ENCODE results near the gene CTDSPL. TPM values are rescaled to one million over a fixed set of nuclear protein-coding genes. Genes with fewer than 3 reads are reported as not detected.
A peak's percentile ranks its signal among the peaks of the same experiment; 100 is the strongest.

CTDSPL gene
- total and polyA plus RNA-seq, 2 experiments from 2014 or later = 29.2 to 33.7 TPM

DNA sequence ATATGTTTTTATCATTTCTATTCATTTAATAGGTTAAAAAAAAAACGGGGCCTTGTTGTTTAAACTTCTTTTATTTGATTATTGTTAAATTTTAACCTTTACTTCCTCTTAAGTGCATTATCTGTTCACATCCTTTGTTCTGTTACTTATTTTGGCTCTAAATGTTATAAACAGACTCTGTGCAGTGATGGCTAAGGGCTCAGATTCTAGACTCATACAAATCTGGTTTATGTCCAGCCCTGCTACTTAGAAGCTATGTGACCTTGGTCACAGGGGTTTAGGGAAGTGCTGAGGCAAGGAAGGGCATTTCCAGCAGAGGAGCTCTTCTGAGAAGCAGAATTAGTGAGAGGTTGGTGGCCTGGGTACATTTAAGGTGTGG lies 73.6 kb downstream of the CTDSPL start:
- H3K4me1 ChIP-seq (ENCODE audit: insufficient read depth) = peaks cover 35% of the 10 kb centered on the region
- peaks cover 74% of the 10 kb centered on the region for H3K79me2 ChIP-seq
- H3K4me2 ChIP-seq = peak overlapping the region; percentile 60
- WGBS (ENCODE audit: low lambda C conversion rate, missing lambda C conversion rate) = 9% methylated on average over 1 of the region's 1 CpG
- peak overlapping the region; percentile 61 for H3K27ac ChIP-seq
- H2AFZ ChIP-seq = no peak overlapping the region
- H3K36me3 ChIP-seq (replicated peaks; ENCODE audit: insufficient read depth, low read depth) = no peaks in the 10 kb centered on the region
- H3K9me2 ChIP-seq (replicated peaks; ENCODE audit: insufficient read depth) = no peaks in the 10 kb centered on the region
- no peaks in the 10 kb centered on the region for H4K20me1 ChIP-seq (ENCODE audit: insufficient read depth, poor library complexity, severe bottlenecking)
- no peak for DNase-seq (ENCODE audit: low spot score)
- no peak overlapping the region for H3K4me3 ChIP-seq
- H3K27me3 ChIP-seq = no peaks in the 10 kb centered on the region
- H3K9me3 ChIP-seq (ENCODE audit: low read depth) = no peaks in the 10 kb centered on the region
- no peak for TF ChIP-seq EZH2 (IDR thresholded peaks at IDR 0.05; ENCODE audit: borderline replicate concordance)
- TF ChIP-seq, protein P1, sequence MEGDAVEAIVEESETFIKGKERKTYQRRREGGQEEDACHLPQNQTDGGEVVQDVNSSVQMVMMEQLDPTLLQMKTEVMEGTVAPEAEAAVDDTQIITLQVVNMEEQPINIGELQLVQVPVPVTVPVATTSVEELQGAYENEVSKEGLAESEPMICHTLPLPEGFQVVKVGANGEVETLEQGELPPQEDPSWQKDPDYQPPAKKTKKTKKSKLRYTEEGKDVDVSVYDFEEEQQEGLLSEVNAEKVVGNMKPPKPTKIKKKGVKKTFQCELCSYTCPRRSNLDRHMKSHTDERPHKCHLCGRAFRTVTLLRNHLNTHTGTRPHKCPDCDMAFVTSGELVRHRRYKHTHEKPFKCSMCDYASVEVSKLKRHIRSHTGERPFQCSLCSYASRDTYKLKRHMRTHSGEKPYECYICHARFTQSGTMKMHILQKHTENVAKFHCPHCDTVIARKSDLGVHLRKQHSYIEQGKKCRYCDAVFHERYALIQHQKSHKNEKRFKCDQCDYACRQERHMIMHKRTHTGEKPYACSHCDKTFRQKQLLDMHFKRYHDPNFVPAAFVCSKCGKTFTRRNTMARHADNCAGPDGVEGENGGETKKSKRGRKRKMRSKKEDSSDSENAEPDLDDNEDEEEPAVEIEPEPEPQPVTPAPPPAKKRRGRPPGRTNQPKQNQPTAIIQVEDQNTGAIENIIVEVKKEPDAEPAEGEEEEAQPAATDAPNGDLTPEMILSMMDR (IDR thresholded peaks at IDR 0.05; ENCODE audit: poor library complexity) = no peak
- TF ChIP-seq EZH2phosphoT487 (IDR thresholded peaks at IDR 0.05; ENCODE audit: low read depth, severe bottlenecking, unreplicated experiment) = no peak

DNA sequence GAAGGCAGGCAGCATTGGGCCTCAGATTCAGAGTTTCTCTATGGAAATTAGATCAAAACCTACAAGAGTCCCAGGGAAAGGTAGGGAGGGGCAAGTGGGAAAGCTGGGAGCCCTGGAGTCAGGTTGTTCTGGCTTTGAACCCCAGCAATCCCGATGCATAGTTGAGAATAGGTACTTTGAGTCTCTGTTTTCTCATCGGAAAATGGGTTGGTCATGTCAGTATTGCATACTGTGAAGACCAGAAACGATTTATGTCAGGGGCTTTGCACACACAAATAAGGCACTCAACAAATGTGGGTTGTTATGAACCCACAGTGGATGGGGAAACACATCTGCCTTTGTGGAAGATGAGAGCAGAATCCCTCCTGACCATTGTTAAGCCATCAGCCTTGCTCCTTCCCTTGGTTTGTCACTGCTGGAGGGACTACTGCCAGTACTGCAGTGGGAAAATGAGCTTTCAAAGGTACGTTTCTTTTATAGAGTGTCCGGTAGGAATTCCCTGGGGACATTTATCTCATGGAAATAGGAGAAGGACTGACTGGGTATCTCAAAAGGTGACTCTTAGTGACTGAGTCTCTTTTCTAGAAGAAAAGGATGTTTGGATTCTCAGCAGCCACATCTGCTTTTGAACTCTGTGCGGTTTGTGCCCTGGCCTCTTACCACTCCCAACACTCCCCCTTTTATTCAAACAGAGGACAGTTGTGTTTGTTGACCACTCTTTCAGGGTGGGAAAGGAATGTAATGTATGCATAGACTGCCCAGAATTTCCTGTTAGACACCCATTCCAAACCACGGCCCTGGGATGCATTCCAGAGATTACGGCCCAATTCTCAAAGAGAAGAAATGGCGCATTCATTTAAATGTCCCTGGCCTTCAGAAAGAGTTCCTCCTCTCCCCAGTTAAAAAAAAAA lies 74.3 kb downstream of the CTDSPL start:
- Histone ChIP-seq H3K27ac (peak overlapping the region; percentile 61), H3K4me2 (peak overlapping the region; percentile 60), H3K79me2 (peaks cover 74% of the 10 kb centered on the region), H4K20me1 (ENCODE audit: insufficient read depth, poor library complexity, severe bottlenecking) (no peaks in the 10 kb centered on the region), H3K27me3 (no peaks in the 10 kb centered on the region), H3K4me1 (ENCODE audit: insufficient read depth) (peaks cover 38% of the 10 kb centered on the region), H3K36me3 (replicated peaks; ENCODE audit: insufficient read depth, low read depth) (no peaks in the 10 kb centered on the region), H3K9me3 (ENCODE audit: low read depth) (no peaks in the 10 kb centered on the region), H3K4me3 (no peak overlapping the region), H3K9me2 (replicated peaks; ENCODE audit: insufficient read depth) (no peaks in the 10 kb centered on the region), H2AFZ (no peak overlapping the region)
- WGBS (ENCODE audit: low lambda C conversion rate, missing lambda C conversion rate) = 54% methylated on average over 9 of the region's 9 CpGs
- no peak for DNase-seq (ENCODE audit: low spot score)
- TF ChIP-seq, protein P1 (IDR thresholded peaks at IDR 0.05; ENCODE audit: poor library complexity) = no peak
- TF ChIP-seq EZH2 (IDR thresholded peaks at IDR 0.05; ENCODE audit: borderline replicate concordance) (no peak), EZH2phosphoT487 (IDR thresholded peaks at IDR 0.05; ENCODE audit: low read depth, severe bottlenecking, unreplicated experiment) (no peak)

DNA sequence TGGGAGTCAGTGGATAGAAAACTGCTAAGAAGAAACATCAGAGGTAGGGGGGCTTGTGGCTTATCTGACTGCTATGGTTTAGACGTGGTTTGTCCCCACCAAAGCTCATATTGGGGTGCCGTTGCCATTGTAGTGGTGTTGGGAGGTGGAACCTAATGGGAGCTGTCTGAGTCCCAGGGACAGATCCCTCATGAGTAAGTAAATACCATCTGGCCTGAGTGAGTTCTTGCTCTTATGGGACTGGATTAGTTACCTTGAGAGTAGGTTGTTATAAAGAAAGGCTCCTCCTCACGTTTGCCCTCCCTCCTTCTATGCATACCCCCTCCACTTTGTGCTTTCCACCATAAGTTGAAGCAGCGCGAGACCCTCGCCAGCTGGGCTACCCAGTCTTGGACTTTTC lies 75.5 kb downstream of the CTDSPL start:
- no peaks in the 10 kb centered on the region for H4K20me1 ChIP-seq (ENCODE audit: insufficient read depth, poor library complexity, severe bottlenecking)
- H3K36me3 ChIP-seq (replicated peaks; ENCODE audit: insufficient read depth, low read depth) = no peaks in the 10 kb centered on the region
- no peaks in the 10 kb centered on the region for H3K9me3 ChIP-seq (ENCODE audit: low read depth)
- H3K27ac ChIP-seq = peak overlapping the region; percentile 61
- H3K4me2 ChIP-seq = no peak overlapping the region
- no peak for DNase-seq (ENCODE audit: low spot score)
- H3K4me1 ChIP-seq (ENCODE audit: insufficient read depth) = peaks cover 41% of the 10 kb centered on the region
- no peak for TF ChIP-seq EZH2phosphoT487 (IDR thresholded peaks at IDR 0.05; ENCODE audit: low read depth, severe bottlenecking, unreplicated experiment)
- TF ChIP-seq EZH2 (IDR thresholded peaks at IDR 0.05; ENCODE audit: borderline replicate concordance) = no peak
- TF ChIP-seq, protein P1 (IDR thresholded peaks at IDR 0.05; ENCODE audit: poor library complexity) = no peak
- peaks cover 68% of the 10 kb centered on the region for H3K79me2 ChIP-seq
- no peak overlapping the region for H3K4me3 ChIP-seq
- WGBS (ENCODE audit: low lambda C conversion rate, missing lambda C conversion rate) = 83% methylated on average over 6 of the region's 6 CpGs
- H3K9me2 ChIP-seq (replicated peaks; ENCODE audit: insufficient read depth) = no peaks in the 10 kb centered on the region
- H3K27me3 ChIP-seq = no peaks in the 10 kb centered on the region
- H2AFZ ChIP-seq = no peak overlapping the region
